DMS53 (cell line): ENCODE measurements around the gene FOXN3.
A peak's percentile ranks its signal among the peaks of the same experiment; 100 is the strongest.

Source experiments
- DNase-seq: peaks from one replicate; lab custom pipeline; 2025; lab: John Stamatoyannopoulos, UW

FOXN3 gene

DNA sequence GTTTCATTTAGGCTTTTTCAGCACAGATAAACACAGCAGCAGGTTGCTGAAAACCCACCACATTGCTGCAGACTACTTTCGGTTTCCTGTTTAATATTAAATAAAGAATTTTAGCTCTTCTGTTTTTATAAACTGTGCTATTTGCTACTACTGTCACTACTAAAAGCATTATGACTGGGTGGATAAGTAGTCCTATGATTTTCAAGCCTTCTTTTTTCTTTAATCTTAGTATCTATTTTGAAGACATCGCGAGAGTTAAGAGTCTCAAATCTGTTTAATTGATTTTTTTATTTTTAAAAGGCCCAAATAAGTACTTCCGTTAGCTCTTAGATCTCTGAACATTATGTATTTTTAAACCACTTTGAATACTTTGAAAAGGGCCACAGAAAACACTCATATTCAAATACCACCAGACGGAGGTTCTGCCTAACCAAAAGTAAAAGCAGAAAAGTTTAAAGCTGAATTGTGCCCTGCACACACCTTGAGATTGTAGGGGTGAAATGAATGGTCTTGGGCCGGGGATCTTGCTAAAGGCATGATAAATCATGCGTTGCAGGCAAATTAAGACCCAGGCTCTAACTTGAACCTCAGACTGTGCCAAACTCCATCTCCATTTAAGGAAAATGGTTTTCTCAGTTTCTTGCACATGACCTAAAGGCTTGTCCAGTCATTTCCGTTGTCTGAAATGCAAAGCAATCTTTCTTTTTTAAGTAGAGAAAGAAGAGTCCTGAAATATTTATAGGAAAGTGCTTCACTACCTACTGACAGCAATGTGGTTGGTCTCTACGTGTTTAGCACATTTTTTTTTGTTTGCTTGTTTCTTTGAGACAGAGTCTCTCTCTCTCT, 13.6 kb upstream of the FOXN3 start:
- DNase-seq: no peak

DNA sequence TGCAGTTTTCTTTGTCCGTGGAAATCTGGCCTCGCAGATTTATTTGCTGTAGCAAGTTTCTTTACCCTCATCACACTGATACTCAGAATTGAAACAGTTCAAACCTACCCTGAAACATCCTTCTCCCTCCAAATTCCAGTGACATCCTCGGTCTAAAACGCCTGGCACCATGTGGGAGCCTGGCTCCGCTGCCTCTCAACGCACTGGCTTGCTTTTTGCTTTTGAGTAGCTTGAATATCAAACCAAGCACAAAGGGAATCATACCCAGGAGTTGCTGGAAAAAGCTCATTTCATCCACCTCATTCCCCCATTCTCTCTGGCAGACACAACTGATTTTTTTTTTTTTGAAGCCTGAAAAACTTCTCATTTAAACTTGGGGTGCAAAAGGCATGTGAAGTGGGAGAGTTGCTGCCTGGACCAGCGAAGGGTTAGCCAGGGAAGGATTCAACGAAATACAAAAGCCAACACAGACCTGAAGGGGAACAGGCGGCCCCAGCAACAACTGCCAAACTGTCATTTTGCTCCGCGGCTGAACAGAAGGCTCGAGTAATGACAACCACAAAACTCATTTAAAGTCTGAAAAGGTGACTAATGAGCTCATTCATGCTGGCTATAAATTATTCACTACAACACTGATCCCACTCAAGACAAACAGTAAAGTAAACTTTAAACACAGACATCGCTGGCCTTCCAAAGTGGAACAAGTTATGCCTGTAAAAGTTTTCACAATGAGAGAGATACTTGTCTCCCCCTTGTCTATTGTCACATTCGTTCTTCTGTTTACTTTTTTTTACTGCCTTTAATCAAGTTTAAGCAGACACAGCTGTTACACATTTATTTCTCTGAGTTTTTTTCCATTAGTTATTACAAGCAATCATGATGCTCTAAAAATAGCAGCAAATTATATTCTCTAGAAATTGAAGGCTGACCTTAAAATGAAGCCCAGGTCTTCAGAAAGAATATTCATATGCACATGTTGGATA, 12.5 kb upstream of the FOXN3 start:
- no peak for DNase-seq

- DNase-seq: peak; percentile 18
Observed at GRCh38 chr14:89428546-89429198, 11.6 kb upstream of the FOXN3 start.

DNA sequence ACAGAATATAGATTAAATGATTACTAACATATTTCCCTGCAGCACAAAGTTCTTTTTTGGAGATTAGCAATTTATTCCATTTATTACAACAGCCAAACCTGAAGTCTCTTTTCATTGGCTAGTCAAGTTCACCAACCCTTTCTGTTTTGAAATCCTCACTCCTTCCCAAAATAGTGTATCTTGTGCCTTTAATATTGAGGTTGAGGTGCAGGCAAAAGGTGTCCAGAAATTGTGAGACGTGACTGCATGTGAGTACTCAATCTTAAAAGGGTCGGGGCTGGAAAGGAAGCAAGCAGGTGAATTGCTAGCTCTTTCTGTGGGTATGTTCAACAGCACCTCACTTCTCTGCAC, 11.1 kb upstream of the FOXN3 start:
- DNase-seq: no peak

- DNase-seq: no peak
Observed at GRCh38 chr14:89427426-89428172, 10.6 kb upstream of the FOXN3 start.

DNA sequence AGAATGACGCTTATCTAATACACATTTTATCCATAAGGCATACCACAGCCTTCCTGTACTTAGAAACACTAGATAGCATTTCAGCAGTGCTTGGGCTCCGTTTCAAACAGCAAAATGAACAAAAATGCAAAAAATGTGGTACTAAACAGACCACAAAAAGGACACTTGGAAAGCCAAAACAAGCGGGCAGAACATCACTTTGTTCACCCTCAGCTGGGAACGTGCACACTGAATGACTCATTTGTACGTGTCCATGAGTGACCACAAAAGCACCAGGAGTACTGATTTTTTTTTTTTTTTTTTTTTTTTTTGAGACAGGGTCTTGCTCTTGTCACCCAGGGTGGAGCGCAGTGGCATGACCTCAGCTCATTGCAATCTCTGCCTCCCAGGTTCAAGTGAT, 8.9 kb upstream of the FOXN3 start:
- DNase-seq: no peak

DNA sequence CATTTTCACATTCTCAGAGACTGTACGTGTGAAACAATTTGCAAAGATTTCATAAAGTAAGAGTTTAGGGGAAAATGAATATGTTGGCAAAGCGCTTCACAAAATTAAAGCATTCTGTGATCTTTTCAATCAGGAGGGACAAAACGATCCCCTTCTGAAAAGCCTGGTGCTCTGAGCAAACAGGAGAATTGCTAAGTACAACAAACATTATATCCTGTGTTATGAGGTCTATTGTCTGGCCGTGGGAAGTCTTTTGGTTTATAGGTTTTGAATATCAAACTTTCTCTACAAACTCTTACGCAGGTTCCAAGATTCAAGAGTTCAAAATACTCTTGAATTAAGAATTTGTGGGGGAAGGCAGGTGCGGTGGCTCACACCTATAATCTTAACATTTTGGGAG, 7.2 kb upstream of the FOXN3 start:
- DNase-seq: no peak

DNA sequence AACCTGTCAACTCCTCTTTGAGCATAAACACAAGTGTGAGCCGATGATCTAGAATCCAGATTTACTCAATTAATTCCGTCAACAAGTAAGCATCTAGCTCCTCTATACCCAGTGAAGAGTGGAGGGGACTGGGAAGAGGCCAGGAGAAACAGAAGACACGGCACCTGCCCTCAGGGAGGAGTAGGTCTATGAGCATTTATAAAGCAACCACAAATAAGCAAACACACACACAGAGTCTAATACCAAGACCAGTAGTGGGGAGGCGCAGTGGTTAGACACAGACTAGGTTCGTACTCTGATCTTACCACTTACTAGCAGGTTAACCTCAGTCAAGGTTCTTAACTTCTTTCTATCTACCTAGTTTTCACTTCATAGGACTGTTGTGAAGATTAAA, 5.9 kb upstream of the FOXN3 start:
- DNase-seq: no peak

- no peak for DNase-seq
Observed at GRCh38 chr14:89422181-89422951, 5.3 kb upstream of the FOXN3 start.

DNA sequence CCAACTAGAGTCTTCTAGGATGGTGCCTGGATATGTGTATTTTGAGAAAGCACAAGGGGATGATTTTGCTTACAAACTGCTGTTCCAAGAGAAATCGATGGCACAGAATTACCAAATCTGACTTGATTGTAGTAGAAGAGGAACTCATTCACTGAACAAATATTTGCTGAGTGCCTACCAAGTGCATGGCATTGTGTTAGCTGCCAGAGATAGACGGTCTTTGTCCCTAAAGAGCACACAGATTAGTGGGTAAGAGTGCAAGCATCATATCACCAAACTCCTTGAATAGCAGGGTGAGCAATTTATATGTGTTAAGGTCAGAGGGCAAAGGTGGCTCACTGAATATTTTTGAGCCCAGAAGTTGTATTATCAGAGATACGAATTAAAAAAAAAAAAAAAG, 3.5 kb upstream of the FOXN3 start:
- peak; percentile 60 for DNase-seq

- DNase-seq: peak; percentile 13
Observed at GRCh38 chr14:89419973-89420482, 3.0 kb upstream of the FOXN3 start.

GRCh38 chr14:89418976-89419375, 1.9 kb upstream of the FOXN3 start:
- no peak for DNase-seq

DNA sequence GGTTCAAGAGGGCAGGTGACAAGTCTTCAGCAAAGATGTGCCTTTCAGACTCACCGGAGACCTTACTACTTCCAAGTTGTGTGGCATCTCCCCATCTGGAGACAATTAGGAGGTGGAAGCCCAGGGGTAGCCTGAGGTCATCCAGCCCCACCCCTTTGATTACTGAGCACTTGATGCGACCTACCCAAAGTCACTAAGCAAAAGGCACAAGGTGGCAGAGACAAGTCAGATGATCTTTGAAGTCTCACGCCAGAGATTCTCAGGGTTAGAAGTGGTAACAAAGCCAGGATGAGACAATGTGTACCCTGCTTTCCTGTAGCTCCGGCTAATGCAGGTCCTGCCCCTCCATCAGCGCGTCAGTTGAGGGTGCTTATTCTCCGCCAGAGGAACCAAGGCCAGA, 1.4 kb upstream of the FOXN3 start:
- DNase-seq: no peak

GRCh38 chr14:89417465-89418225, 612 bp upstream of the FOXN3 start:
- peak; percentile 87 for DNase-seq

GRCh38 chr14:89416002-89416995, 734 bp downstream of the FOXN3 start:
- DNase-seq: peak; percentile 94

DNA sequence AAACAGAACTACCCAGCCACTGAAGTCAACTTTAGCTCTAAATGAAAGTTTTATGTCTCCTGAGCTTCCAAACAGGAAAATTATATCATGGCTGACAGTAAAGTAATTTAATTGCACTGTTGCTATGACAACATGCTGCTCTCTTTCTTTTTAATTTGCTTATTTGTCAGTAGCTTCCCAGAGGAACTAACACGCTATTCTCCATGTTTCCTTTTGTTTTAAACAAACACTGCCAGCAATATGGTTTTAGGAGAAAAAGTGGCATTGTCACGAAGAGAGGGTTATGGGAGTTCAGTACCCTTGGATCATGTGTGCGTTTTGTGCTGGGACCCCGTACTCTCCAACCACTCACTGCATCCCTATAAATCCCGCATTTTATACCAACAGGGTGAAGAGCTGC, 1.9 kb downstream of the FOXN3 start:
- no peak for DNase-seq

- no peak for DNase-seq
Observed at GRCh38 chr14:89411976-89412375, 5.1 kb downstream of the FOXN3 start.

- DNase-seq: no peak
Observed at GRCh38 chr14:89409961-89410360, 7.1 kb downstream of the FOXN3 start.
